Measurements from ENCODE around the gene NUDT21.

The NUDT21 gene

GRCh38 chr16:56460101-56460500 lies 9.0 kb upstream of the NUDT21 start:
- DNase-seq: no peak

DNA sequence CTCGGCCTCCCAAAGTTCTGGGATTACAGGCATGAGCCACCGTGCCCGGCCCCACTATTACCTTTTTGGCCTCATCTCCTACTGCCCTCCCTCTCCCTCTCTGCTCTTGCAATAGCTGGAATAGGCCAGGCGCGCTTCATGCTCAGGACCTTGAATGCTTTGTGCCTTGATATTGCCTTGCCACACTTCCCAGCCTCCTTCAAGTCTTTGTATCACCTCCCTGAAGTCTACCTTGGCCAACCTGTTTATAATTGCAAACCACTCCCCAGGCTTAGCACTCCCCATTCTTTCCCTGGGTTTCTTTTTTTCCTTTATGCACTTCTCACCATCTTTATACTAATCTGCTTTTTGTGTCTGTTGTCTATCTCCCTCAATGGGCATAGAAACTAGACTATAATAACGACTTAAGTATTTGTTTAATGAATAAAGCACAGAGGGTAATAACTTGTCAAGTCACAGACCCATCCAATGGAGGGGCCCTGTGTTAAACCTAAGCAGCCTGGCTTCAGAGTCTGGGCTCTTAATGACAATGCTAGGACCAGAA lies 6.9 kb upstream of the NUDT21 start:
- DNase-seq: no peak

DNA sequence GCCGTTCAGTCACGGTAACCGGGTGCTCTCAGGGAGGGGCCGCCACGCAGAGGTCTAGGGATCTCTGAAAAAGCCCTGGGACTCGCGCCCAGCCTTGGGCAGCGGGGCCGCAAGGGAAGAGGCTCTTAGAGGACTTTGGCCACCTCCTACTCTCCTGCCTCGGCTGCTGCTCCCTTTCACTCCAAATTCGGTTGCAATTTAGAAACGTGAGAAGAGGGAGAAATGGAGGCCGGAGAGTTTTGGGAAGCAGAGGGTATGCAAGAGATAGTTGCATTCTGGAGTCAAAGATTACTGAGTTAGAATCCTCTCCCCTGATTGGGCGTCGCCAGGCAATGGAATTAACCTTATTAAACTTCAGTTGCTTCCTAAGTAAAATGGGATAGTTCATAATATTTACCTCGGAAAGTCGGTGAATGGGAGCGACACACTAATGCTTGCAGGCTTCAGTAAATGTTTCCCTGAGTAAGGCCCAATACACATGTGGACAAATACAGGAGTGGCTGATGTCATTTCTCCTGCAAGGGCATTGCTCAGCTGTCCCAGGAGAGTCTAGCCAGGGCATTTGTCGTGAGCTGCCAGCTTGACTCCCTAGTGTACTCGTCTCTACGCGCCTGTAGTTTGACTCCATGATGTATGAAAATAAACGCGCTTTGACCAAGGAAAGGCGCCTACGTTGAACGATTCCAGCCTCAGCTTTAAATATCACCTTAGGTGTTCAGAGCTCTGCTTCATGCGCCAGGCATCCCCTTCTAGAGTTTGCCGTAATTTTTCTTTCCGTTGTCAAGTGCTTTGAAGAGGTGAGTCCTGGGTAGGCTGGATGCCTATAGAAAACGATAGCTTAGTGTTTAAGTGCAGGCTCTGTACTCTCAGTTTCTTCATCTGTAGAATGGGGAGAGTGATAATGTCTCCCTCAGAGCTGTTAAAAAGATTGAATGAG lies 889 bp upstream of the NUDT21 start:
- DNase-seq: peak in 1 of 2 donors; percentile 5

DNA sequence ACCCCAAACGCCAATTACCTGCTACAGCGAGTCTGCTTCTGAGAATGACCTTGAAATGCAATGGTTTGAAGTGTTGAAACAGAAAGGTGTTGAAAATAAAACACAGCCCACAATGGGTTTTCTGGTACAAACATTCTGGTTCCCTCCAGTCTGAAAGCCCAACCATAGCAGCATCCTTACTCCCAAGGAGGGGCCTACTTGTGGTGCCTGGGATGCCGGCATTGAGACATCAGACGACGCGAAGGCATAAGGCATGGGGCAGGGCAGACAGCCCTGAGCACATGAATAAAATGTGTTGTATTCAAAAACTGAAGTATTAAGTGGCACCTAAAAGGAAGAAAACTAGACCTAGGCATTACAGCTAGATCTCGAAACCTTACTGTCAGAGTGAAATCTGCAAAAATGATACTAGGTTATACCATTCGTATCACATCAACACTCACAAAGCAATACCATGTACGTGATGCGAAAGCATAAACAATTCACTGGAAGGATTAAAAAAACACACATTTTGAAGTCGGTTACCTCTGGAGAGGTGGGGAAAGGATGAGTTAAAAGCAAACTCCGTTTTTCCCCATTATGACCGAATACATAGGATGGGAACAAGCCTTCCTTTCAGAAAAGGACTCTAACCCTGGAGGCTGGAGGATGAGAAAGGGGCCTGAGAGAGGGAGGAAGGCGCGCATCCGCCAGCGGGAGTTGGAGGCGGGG lies 702 bp downstream of the NUDT21 start:
- peak in 1 of 2 donors; percentile 9 for DNase-seq

DNA sequence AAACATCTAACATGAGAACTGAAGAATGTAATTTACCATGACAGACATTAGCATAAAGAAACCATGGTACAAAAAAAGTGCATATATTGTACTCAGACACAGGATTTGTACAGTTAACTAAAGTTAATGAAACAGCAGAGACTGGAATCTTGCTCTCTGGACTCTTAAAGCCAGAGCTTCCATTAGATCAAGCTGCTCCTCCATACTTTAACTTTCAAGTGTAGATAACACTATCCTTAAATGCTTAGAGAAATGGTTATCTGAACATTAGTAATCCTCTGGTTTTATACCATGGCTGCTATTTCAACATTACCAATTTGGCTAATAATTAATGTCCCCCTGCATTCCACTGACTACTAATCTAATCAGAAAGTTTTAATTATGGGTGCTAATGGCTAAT lies 3.1 kb downstream of the NUDT21 start:
- DNase-seq: no peak

DNA sequence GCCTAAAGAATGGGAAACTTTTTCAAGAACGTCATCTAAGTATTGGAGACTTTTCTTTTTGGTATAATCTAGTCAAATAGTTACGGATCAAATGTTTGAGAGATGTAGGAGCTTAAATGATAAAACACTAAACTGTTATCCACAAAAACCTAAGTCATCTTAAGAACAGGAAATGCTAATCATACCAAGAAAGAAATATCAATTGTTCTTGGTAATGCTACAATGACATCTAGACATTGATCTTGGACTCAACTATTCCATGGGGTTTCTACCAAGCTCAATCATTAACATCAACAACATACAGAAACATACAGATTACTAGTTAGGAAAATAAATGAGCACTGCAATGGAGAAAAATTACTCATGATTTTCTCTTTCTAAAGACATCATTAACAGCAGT lies 3.8 kb downstream of the NUDT21 start:
- no peak for DNase-seq

DNA sequence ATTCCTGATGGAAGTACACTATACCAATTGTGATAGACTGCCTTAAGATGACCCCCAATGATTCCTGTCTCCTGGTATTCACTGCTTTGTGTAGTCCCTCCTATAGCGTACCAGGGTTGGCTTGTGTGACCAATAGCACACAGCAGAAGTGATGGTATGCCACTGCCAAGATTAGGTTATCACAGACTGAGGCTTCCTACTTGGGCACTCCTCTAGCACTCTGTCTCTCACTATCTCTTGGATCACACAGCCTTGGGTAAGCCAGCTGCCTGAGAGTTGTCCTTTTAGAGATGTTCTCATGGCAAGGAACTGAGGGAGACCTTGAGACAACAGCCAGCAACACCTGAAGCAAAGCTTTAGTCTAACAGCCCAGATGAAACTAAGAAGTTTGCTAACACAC lies 13.1 kb downstream of the NUDT21 start:
- DNase-seq: no peak

- no peak for DNase-seq
Measured at GRCh38 chr16:56436258-56436657, 14.9 kb downstream of the NUDT21 start.

GRCh38 chr16:56428091-56428490 lies 23.0 kb downstream of the NUDT21 start:
- DNase-seq: no peak

DNA sequence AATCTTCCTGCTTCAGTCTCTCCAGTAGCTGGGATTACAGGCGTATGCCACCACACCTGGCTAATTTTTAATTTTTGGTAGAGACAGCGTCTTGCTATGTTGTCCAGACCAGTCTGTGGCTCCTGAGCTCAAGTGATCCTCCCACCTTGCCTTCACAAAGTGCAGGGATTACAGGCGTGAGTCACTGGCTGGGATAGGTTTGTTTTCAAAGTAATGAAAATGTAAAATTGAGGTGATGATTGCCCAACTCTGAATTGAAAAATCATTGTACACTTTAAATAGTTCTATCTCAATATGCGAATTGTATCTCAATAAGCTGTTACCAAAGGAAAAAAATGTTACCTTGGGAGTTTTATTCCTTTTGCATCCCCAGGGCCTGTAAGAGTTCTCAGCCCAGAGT lies 24.5 kb downstream of the NUDT21 start:
- no peak for DNase-seq

DNA sequence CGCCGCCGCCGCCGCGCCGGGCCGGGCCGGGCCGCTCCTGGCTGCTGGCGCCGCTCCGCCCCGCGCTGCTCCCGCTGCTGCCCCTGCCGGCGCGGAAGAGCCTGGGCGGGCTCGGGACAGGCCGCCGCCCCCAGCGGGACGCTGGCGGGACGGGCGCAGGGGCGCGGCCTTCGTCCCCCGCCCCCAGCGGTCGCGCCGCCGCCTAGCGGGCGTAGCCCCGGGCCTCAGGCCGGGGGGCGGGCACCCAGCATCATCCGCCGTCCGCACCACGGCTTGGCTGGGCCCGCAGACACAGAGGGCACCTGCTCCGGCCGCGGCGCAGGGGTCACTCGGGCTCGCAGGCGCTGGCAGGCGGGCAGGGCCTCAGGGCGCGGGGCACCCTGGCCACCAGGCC lies 25.7 kb downstream of the NUDT21 start, which contains the start of gene AMFR:
TSS of gene AMFR (minus strand) at position 107 of the 394 bp plus-strand sequence. CDS start 218 bp downstream, outside the sequence.
- DNase-seq: peak; percentile 71 to 82

GRCh38 chr16:56424791-56425438 lies 26.2 kb downstream of the NUDT21 start:
- DNase-seq: peak; percentile 5 to 42

DNA sequence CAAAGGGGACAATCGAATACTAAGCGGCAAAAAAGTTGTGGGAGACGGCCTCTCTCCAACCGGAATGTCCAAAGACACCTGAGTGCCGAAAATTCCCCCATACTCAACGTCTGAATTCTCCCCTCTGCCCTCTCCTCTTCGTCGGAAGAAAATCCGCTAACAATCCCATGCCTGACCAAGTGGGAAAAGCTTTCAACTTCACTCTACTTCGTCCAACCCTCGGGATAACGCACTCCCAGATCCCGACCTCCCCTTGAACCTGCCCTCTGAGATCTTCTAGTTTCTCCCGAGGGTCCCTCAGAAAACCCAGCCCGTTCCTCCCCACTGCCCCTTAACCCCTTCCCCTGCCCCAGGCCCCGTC lies 26.7 kb downstream of the NUDT21 start:
- DNase-seq: no peak

- DNase-seq: peak in 1 of 2 donors; percentile 17
Measured at GRCh38 chr16:56423584-56424403, 27.3 kb downstream of the NUDT21 start.

DNA sequence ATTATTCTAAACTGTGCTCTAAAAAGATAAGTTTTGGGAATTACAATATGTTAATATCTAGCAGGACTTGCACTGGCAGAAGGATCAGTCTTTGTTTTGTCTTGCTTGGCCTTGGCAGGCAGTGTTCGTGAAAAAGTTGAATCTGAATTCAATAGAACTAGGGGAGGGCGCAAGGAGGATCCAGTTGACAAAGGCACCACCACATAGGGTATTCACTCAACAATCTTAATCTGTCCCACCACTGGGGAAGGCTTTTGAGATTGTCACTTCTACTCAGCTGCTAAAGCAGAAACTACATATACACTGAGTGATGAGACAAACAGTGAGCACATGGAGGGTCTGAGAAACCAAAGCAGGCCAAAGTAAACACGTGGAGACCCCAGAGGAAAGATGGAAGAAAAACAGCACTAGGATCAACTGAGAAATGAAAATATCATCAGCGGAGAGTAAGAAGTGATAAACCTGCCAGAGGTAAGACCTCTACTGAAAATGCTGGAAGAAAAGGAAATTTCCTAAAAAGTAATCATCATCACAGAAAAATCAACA lies 28.2 kb downstream of the NUDT21 start:
- no peak for DNase-seq

- DNase-seq: no peak
Measured at GRCh38 chr16:56421976-56422669, 29.0 kb downstream of the NUDT21 start.

DNA sequence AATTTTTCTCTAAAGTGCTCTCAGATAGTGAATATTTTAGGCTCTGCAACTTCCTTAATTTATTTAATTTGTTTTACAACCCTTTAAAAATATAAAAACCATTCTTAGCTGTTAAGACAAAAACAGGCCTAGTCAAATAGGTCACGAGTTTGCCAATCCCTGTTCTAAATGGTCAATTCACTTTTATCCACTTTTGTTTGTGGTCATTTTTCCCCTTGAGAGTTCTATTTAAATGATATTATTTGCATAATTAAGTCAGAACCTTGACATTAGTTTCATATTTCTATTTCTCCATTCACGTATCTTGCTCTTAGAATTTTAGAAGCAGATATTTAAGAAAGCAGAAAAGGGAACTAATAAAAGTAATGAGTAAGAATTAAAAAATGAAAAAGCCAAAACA lies 29.8 kb downstream of the NUDT21 start:
- DNase-seq: no peak

- DNase-seq: no peak
Measured at GRCh38 chr16:56420613-56421012, 30.5 kb downstream of the NUDT21 start.

DNA sequence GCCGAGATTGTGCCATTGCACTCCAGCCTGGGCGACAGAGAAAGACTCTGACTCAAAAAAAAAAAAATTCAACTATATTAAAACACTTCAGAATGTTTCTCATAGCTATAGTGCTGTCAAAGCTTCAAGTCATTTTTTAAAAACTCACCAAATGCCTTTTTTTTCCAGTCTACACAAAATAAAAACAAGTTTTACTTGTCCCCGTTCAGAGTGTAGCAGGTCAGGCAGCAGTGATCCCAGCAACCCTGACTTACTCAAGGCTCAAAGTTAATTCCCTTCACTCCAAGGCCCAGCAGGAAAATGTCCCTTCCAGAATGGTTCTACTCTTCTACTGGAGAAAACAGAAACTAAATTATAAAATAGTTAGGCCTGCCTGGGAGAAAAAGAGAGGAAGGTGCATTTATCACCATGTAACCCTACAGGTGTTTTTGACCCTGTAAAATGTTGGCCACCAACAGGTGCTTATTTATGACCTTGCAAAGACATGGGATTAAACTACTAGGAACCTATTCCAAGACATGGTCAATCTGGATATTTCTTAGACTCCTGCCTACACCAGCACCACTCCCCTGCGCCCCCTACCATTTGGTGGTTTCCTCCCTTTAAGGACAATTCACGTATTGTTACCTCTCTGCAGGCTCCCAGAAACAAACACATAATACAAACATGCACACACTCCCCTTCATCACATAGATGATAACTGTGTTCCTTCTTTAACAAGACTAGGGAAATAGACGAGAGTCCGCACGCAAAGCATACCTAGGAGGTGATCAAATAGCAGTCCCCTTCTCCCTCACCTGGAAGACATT lies 31.2 kb downstream of the NUDT21 start:
- no peak for DNase-seq

DNA sequence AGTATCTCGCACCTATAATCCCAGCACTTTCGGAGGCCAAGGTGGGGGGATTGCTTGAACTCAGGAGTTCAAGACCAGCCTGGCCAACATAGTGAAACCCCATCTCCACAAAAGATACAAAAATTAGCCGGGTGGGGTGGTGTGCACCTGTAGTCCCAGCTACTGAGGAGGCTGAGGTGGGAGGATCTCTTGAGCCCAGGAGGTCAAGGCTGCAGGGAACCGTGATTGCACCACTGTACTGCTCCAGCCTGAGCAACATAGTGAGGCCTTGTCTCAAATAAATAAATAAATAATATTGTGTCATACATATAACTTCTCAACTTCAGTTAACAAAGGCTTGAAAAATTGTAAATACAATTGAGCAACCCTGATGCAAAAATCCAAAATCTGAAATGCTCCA lies 34.0 kb downstream of the NUDT21 start:
- DNase-seq: no peak

DNA sequence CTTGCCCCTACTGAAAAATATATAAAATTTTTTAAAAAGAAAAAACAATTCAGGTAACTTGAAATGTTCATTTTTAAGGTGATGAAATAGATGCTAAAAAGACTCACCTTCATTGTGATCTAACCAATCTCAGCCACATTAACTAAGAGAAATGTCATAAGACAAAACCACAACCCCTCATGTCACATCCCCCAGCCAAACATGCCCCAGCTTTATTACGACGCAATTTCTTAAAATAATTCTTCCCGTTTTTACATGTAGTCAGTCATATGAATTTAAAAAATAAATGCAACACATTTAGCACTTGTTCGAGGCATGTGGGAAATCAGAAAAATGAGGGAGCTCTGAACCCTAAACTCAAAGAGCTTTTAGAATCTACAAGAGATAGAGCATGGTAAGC lies 35.3 kb downstream of the NUDT21 start:
- DNase-seq: no peak

All from CD4-positive, alpha-beta T cell treated with Interferon alpha-2 for 1 hour (primary cell).